WERI-Rb-1 (cell line): Measurements from ENCODE around the gene SGK2.

ENCODE experiments used
- DNase-seq: peaks from one replicate; pipeline ENCODE4 v3.0.0-alpha.2; 2020
- H3K27ac ChIP-seq: fragments of 250-450 bp; sonication (Bioruptor Pico); 2 replicates; pipeline ENCODE4 v1.5.1; 2020; ENCODE audit warnings: mild to moderate bottlenecking, moderate library complexity
- H3K27me3 ChIP-seq: fragments of 250-450 bp; sonication (Bioruptor Pico); 2 replicates; pipeline ENCODE4 v1.5.1; 2021; ENCODE audit warnings: mild to moderate bottlenecking, low read depth, moderate library complexity; ENCODE audit not compliant: insufficient read depth, severe bottlenecking
- H3K36me3 ChIP-seq: fragments of 250-450 bp; sonication (Bioruptor Pico); 2 replicates; pipeline ENCODE4 v1.5.1; 2020; ENCODE audit warnings: mild to moderate bottlenecking, moderate library complexity
- H3K4me3 ChIP-seq: 2 replicates; pipeline ENCODE4 v1.5.1; 2011; ENCODE audit warnings: low read depth, mild to moderate bottlenecking, control low read depth, low read length
- H3K9me3 ChIP-seq: fragments of 250-450 bp; sonication (Bioruptor Pico); 2 replicates; pipeline ENCODE4 v1.5.1; 2021; ENCODE audit warnings: mild to moderate bottlenecking, moderate library complexity; ENCODE audit not compliant: severe bottlenecking
- CTCF ChIP-seq: IDR thresholded peaks from 2 replicates; pipeline ENCODE4 v1.5.1; 2011; ENCODE audit warnings: low read depth, mild to moderate bottlenecking, control low read depth, inconsistent platforms, low read length

SGK2 gene

GRCh38 chr20:43560974-43561373, 2.1 kb downstream of the SGK2 start:
- no peak for DNase-seq
- H3K4me3 ChIP-seq: no peak overlapping the region
- H3K36me3 ChIP-seq: no peaks in the 10 kb centered on the region
- no peaks in the 10 kb centered on the region for H3K9me3 ChIP-seq
- no peak for TF ChIP-seq CTCF
- H3K27me3 ChIP-seq: no peaks in the 10 kb centered on the region
- H3K27ac ChIP-seq: no peak overlapping the region

GRCh38 chr20:43563429-43563828, 4.6 kb downstream of the SGK2 start:
- Histone ChIP-seq H3K27me3 (no peaks in the 10 kb centered on the region), H3K4me3 (no peak overlapping the region), H3K36me3 (no peaks in the 10 kb centered on the region), H3K9me3 (no peaks in the 10 kb centered on the region), H3K27ac (no peak overlapping the region)
- peak; percentile 31; the same call in 1 of the 2 replicates for TF ChIP-seq CTCF
- DNase-seq: no peak

- no peaks in the 10 kb centered on the region for H3K36me3 ChIP-seq
- H3K9me3 ChIP-seq: no peaks in the 10 kb centered on the region
- TF ChIP-seq CTCF: no peak
- no peak for DNase-seq
- H3K27me3 ChIP-seq: no peaks in the 10 kb centered on the region
- H3K27ac ChIP-seq: no peak overlapping the region
- no peak overlapping the region for H3K4me3 ChIP-seq
Measured at GRCh38 chr20:43563991-43564390, 5.2 kb downstream of the SGK2 start.

GRCh38 chr20:43564455-43564854, 5.6 kb downstream of the SGK2 start:
- Histone ChIP-seq H3K9me3 (no peaks in the 10 kb centered on the region), H3K27me3 (no peaks in the 10 kb centered on the region), H3K36me3 (no peaks in the 10 kb centered on the region), H3K27ac (no peak overlapping the region), H3K4me3 (no peak overlapping the region)
- TF ChIP-seq CTCF: no peak
- no peak for DNase-seq

- no peak for TF ChIP-seq CTCF
- no peaks in the 10 kb centered on the region for H3K27me3 ChIP-seq
- no peak overlapping the region for H3K4me3 ChIP-seq
- H3K36me3 ChIP-seq: no peaks in the 10 kb centered on the region
- no peaks in the 10 kb centered on the region for H3K9me3 ChIP-seq
- DNase-seq: no peak
- H3K27ac ChIP-seq: no peak overlapping the region
Measured at GRCh38 chr20:43564993-43565757, 6.3 kb downstream of the SGK2 start.

- H3K27me3 ChIP-seq: no peaks in the 10 kb centered on the region
- no peak for DNase-seq
- no peaks in the 10 kb centered on the region for H3K36me3 ChIP-seq
- no peak for TF ChIP-seq CTCF
- no peak overlapping the region for H3K27ac ChIP-seq
- H3K9me3 ChIP-seq: no peaks in the 10 kb centered on the region
- no peak overlapping the region for H3K4me3 ChIP-seq
Measured at GRCh38 chr20:43565758-43566104, 6.9 kb downstream of the SGK2 start.
